ENCODE data around the gene SLC16A1. TPM values are rescaled to one million over a fixed set of nuclear protein-coding genes. Genes with fewer than 3 reads are reported as not detected.

Gene SLC16A1
- total and polyA plus RNA-seq, 4 donors, result 28.3 to 87.3 (median 34.5) TPM

DNA sequence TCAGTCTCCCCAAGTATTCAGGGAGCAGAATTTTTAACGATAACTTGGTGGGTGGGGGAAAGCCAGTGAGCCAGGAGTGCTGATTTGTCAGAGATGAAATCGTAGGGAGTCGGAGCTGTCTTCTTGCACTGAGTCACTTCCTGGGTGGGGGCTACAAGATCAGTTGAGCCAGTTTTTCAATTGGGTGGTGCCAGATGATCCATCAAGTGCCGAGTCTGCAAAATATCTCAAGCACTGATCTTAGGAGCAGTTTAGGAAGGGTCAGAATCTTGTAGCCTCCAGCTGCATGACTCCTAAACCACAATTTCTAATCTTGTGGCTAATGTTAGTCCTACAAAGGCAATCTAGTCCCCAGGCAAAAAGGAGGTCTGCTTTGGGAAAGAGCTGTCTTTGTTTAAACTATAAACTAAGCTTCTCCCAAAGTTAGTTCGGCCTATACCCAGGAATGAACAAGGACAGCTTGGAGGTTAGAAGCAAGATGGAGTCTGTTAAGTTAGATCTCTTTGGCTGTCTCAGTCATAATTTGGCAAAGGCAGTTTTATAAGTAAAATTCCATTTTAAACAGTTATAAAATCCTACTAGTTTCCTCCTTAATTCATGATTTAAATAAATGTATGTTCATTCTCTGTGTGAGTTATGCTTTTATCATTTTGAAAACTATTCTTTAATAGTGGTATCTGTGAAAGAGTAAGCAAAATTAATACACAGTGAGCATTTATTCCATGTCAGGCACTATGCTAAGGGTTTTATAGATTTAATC lies 51.7 kb downstream of the SLC16A1 start:
- TF ChIP-seq HNF4A (conservative IDR thresholded peaks at IDR 0.05) (no peak), FOXA1 (IDR thresholded peaks at IDR 0.05) (no peak), JUND (IDR thresholded peaks at IDR 0.05) (no peak), YY1 (IDR thresholded peaks at IDR 0.05) (no peak), NR2F2 (IDR thresholded peaks at IDR 0.05) (no peak), GABPA (IDR thresholded peaks at IDR 0.05 in 1 of 2, conservative IDR thresholded peaks at IDR 0.05 in 1 of 2) (no peak), EGR1 (IDR thresholded peaks at IDR 0.05; ENCODE audit: low read depth in 2 of 2) (no peak), HNF4G (IDR thresholded peaks at IDR 0.05) (no peak), MAX (IDR thresholded peaks at IDR 0.05) (no peak), SP1 (IDR thresholded peaks at IDR 0.05) (no peak), FOXA2 (IDR thresholded peaks at IDR 0.05) (no peak), RAD21 (IDR thresholded peaks at IDR 0.05) (no peak)
- TF ChIP-seq, protein P1, sequence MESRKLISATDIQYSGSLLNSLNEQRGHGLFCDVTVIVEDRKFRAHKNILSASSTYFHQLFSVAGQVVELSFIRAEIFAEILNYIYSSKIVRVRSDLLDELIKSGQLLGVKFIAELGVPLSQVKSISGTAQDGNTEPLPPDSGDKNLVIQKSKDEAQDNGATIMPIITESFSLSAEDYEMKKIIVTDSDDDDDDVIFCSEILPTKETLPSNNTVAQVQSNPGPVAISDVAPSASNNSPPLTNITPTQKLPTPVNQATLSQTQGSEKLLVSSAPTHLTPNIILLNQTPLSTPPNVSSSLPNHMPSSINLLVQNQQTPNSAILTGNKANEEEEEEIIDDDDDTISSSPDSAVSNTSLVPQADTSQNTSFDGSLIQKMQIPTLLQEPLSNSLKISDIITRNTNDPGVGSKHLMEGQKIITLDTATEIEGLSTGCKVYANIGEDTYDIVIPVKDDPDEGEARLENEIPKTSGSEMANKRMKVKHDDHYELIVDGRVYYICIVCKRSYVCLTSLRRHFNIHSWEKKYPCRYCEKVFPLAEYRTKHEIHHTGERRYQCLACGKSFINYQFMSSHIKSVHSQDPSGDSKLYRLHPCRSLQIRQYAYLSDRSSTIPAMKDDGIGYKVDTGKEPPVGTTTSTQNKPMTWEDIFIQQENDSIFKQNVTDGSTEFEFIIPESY (IDR thresholded peaks at IDR 0.05), result no peak
- H3K4me3 ChIP-seq (ENCODE audit: low read depth in 1 of 3, low read length in 3 of 3), result no peak overlapping the region
- no peak overlapping the region for H3K27ac ChIP-seq (ENCODE audit: low read depth in 1 of 2, low read length in 2 of 2)
- H3K9me3 ChIP-seq (ENCODE audit: control insufficient read depth in 4 of 4, low read length in 3 of 4), result no peaks in the 10 kb centered on the region
- no peak for DNase-seq (ENCODE audit: low spot score)
- H3K27me3 ChIP-seq (ENCODE audit: control insufficient read depth in 4 of 4, insufficient read depth in 4 of 4, low read length in 3 of 4), result no peaks in the 10 kb centered on the region
- peaks cover 3 to 12% (median 8%) of the 10 kb centered on the region in 4 donors for H3K4me1 ChIP-seq (ENCODE audit: control insufficient read depth in 4 of 4, insufficient read depth in 4 of 4, low read length in 3 of 4)
- no peak overlapping the region for H3K9ac ChIP-seq (ENCODE audit: low read depth in 1 of 2, low read length in 2 of 2)
- 77% methylated on average over 5 of the region's 5 CpGs for WGBS
- no peaks in the 10 kb centered on the region for H3K36me3 ChIP-seq (ENCODE audit: control insufficient read depth in 4 of 4, insufficient read depth in 3 of 4, low read depth in 1 of 4, low read length in 3 of 4)

DNA sequence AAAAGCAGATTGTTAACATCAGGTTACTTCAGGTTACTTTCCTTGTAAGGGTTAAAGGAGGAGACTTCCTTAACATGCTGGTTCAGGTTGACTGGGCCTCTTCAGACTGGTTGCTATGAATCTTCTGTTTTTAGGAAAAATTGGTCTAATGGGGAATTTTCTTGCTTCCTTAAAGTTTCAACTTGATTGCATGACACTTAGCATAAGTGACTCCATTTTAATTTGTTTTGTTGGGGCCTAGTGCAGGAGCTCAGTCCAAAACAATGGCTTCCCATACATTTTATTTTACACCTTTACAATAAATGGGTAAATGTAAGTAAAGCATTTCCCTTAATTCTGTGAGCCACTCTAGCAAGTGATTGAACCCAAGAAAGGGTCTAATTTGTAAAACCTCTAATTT lies 53.8 kb downstream of the SLC16A1 start:
- DNase-seq (ENCODE audit: low spot score), result no peak
- Histone ChIP-seq H3K4me1 (ENCODE audit: control insufficient read depth in 4 of 4, insufficient read depth in 4 of 4, low read length in 3 of 4) (peaks cover 3 to 12% (median 8%) of the 10 kb centered on the region in 4 donors), H3K27ac (ENCODE audit: low read depth in 1 of 2, low read length in 2 of 2) (no peak overlapping the region), H3K9ac (ENCODE audit: low read depth in 1 of 2, low read length in 2 of 2) (no peak overlapping the region), H3K9me3 (ENCODE audit: control insufficient read depth in 4 of 4, low read length in 3 of 4) (no peaks in the 10 kb centered on the region), H3K36me3 (ENCODE audit: control insufficient read depth in 4 of 4, insufficient read depth in 3 of 4, low read depth in 1 of 4, low read length in 3 of 4) (no peaks in the 10 kb centered on the region), H3K27me3 (ENCODE audit: control insufficient read depth in 4 of 4, insufficient read depth in 4 of 4, low read length in 3 of 4) (no peaks in the 10 kb centered on the region), H3K4me3 (ENCODE audit: low read depth in 1 of 3, low read length in 3 of 3) (no peak overlapping the region)
- TF ChIP-seq HNF4A (conservative IDR thresholded peaks at IDR 0.05) (no peak), GABPA (IDR thresholded peaks at IDR 0.05 in 1 of 2, conservative IDR thresholded peaks at IDR 0.05 in 1 of 2) (no peak), SP1 (IDR thresholded peaks at IDR 0.05) (no peak), TAF1 (conservative IDR thresholded peaks at IDR 0.05) (no peak), NR2F2 (IDR thresholded peaks at IDR 0.05) (no peak), REST (IDR thresholded peaks at IDR 0.05) (no peak), JUND (IDR thresholded peaks at IDR 0.05) (no peak), YY1 (IDR thresholded peaks at IDR 0.05) (no peak), HNF4G (IDR thresholded peaks at IDR 0.05) (no peak), RAD21 (IDR thresholded peaks at IDR 0.05) (no peak), MAX (IDR thresholded peaks at IDR 0.05) (no peak), RXRA (IDR thresholded peaks at IDR 0.05) (no peak)
- TF ChIP-seq, protein P1 (IDR thresholded peaks at IDR 0.05), result no peak
- TF ChIP-seq, protein P2, sequence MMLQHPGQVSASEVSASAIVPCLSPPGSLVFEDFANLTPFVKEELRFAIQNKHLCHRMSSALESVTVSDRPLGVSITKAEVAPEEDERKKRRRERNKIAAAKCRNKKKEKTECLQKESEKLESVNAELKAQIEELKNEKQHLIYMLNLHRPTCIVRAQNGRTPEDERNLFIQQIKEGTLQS (IDR thresholded peaks at IDR 0.05), result no peak
- TF ChIP-seq, protein P3, sequence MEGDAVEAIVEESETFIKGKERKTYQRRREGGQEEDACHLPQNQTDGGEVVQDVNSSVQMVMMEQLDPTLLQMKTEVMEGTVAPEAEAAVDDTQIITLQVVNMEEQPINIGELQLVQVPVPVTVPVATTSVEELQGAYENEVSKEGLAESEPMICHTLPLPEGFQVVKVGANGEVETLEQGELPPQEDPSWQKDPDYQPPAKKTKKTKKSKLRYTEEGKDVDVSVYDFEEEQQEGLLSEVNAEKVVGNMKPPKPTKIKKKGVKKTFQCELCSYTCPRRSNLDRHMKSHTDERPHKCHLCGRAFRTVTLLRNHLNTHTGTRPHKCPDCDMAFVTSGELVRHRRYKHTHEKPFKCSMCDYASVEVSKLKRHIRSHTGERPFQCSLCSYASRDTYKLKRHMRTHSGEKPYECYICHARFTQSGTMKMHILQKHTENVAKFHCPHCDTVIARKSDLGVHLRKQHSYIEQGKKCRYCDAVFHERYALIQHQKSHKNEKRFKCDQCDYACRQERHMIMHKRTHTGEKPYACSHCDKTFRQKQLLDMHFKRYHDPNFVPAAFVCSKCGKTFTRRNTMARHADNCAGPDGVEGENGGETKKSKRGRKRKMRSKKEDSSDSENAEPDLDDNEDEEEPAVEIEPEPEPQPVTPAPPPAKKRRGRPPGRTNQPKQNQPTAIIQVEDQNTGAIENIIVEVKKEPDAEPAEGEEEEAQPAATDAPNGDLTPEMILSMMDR (IDR thresholded peaks at IDR 0.05; ENCODE audit: low read depth, low read length, missing input control), result no peak
